OCI-LY7 (cell line): ENCODE measurements around the gene MGAT2. TPM values are rescaled to one million over a fixed set of nuclear protein-coding genes. Genes with fewer than 3 reads are reported as not detected.
"Not testable (repeated sequence)": the region's sequence is repeated elsewhere in the genome, so short reads cannot be mapped to it uniquely, and the experiment has no call there.

Experiments
- BruUV-seq: library from RNA; stranded (reverse); fragments of 400-500 nt; replicated peaks from 2 replicates; lab custom pipeline; 2021; lab: Mats Ljungman, UMichigan
- CTCF ChIA-PET: fragments of 300-600 bp; sonication (Branson Sonifier 250); formaldehyde crosslinking; loops from one replicate; lab custom pipeline; 2022; ENCODE audit warnings: antibody characterized with exemption; ENCODE audit not compliant: unreplicated experiment; lab: Charles Lee
- POLR2A ChIA-PET: fragments of 300-600 bp; sonication (Branson Sonifier 250); formaldehyde crosslinking; loops from one replicate; lab custom pipeline; 2022; ENCODE audit warnings: antibody characterized with exemption; lab: Charles Lee
- DNase-seq: peaks from one replicate; pipeline ENCODE4 v3.0.0-alpha.2; 2015; ENCODE audit warnings: low spot score
- H2AFZ ChIP-seq: fragments of 200-600 bp; sonication (generic), shearing (Covaris generic); 2 replicates; pipeline ENCODE4 v1.6.1; 2014; ENCODE audit warnings: mild to moderate bottlenecking, antibody characterized with exemption, low read length, moderate library complexity
- H3K27ac ChIP-seq: fragments of 200-600 bp; sonication (generic); 2 replicates; pipeline ENCODE4 v1.5.1; 2014; ENCODE audit warnings: mixed run types, low read depth, mild to moderate bottlenecking, moderate library complexity, low read length, inconsistent platforms; ENCODE audit not compliant: poor library complexity, severe bottlenecking
- H3K36me3 ChIP-seq: fragments of 200-600 bp; sonication (generic); 2 replicates; pipeline ENCODE4 v1.6.1; 2014; ENCODE audit warnings: mild to moderate bottlenecking, antibody characterized with exemption, low read length, moderate library complexity, mixed read lengths; ENCODE audit not compliant: insufficient read depth
- H3K4me1 ChIP-seq: fragments of 200-600 bp; sonication (generic); 2 replicates; pipeline ENCODE4 v1.5.1; 2014; ENCODE audit warnings: mild to moderate bottlenecking, low read length; ENCODE audit not compliant: insufficient read depth, poor library complexity, severe bottlenecking
- H3K4me2 ChIP-seq: fragments of 200-600 bp; sonication (generic); 2 replicates; pipeline ENCODE4 v1.6.1; 2014; ENCODE audit warnings: mild to moderate bottlenecking, low read length
- H3K4me3 ChIP-seq: fragments of 200-600 bp; sonication (generic); 2 replicates; pipeline ENCODE4 v1.5.1; 2014; ENCODE audit warnings: mild to moderate bottlenecking, low read depth, low read length; ENCODE audit not compliant: poor library complexity, severe bottlenecking
- H3K79me2 ChIP-seq: fragments of 200-600 bp; sonication (generic); 2 replicates; pipeline ENCODE4 v1.6.1; 2016; ENCODE audit warnings: low read depth, mild to moderate bottlenecking, low read length, moderate library complexity, mixed read lengths; ENCODE audit not compliant: insufficient read depth
- H3K9me2 ChIP-seq: fragments of 200-600 bp; sonication (generic); 2 replicates; pipeline ENCODE4 v1.6.1; 2016; ENCODE audit warnings: mild to moderate bottlenecking, low read length, mixed read lengths; ENCODE audit not compliant: insufficient read depth
- H3K9me3 ChIP-seq: fragments of 200-600 bp; sonication (generic); 2 replicates; pipeline ENCODE4 v1.6.1; 2014; ENCODE audit warnings: mild to moderate bottlenecking, mixed run types, low read length, mixed read lengths
- H4K20me1 ChIP-seq: fragments of 200-600 bp; sonication (generic); 2 replicates; pipeline ENCODE4 v1.6.1; 2014; ENCODE audit warnings: mild to moderate bottlenecking, antibody characterized with exemption, low read length, moderate library complexity, mixed read lengths; ENCODE audit not compliant: insufficient read depth
- EZH2phosphoT487 ChIP-seq: fragments of 200-600 bp; sonication (generic); IDR thresholded peaks from 2 replicates; pipeline ENCODE4 v1.6.1; 2018; ENCODE audit warnings: low read depth, borderline replicate concordance, mild to moderate bottlenecking, mixed run types, antibody characterized with exemption, low read length, moderate library complexity, mixed read lengths
- intact Hi-C: fragments of 100-400 bp; cut with micrococcal nuclease; formaldehyde crosslinking; loops from one replicate; pipeline ENCODE4 v1.10.0; 2022; ENCODE audit not compliant: unreplicated experiment
- total RNA-seq, 2 experiments: library from RNA; depleted of rRNA in 1 of 2; stranded (reverse); fragments of >200 nt in 1 of 2; shearing (Covaris generic) in 1 of 2; gene quantifications; 2 replicates each; pipeline ENCODE4 v1.2.3, GENCODE V29; 2014 to 2022
- TF ChIP-seq, protein P1 (sequence below): fragments of 200-600 bp; sonication (generic); conservative IDR thresholded peaks from 2 replicates; pipeline ENCODE4 v1.5.1; 2014; ENCODE audit warnings: mild to moderate bottlenecking, antibody characterized with exemption, low read length, moderate library complexity, mixed read lengths

The MGAT2 gene
- total RNA-seq, 2 experiments from 2014 or later = 71.7 to 83.5 TPM

DNA sequence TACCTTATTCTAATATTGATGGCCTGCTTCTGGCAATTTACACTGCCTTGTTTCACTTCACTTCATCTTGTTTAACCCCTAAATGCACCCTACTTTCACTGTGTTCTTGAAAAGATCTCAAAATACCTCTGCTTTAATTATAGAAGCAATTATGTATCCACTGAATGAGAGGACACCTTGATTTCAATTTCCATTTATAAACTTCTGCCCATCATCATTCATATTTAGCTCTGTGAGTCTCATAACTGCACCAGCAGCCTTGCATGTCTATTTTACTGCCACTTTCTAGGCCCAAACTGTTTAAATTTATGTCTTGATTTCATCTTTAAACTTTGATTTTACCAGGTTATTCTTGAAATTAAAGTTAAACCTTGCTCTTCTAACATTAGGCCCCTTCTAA lies 21.6 kb downstream of the MGAT2 start:
- no peak for DNase-seq
- TF ChIP-seq EZH2phosphoT487 = no peak
- TF ChIP-seq, protein P1, sequence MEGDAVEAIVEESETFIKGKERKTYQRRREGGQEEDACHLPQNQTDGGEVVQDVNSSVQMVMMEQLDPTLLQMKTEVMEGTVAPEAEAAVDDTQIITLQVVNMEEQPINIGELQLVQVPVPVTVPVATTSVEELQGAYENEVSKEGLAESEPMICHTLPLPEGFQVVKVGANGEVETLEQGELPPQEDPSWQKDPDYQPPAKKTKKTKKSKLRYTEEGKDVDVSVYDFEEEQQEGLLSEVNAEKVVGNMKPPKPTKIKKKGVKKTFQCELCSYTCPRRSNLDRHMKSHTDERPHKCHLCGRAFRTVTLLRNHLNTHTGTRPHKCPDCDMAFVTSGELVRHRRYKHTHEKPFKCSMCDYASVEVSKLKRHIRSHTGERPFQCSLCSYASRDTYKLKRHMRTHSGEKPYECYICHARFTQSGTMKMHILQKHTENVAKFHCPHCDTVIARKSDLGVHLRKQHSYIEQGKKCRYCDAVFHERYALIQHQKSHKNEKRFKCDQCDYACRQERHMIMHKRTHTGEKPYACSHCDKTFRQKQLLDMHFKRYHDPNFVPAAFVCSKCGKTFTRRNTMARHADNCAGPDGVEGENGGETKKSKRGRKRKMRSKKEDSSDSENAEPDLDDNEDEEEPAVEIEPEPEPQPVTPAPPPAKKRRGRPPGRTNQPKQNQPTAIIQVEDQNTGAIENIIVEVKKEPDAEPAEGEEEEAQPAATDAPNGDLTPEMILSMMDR = no peak
- no peaks in the 10 kb centered on the region for H3K9me3 ChIP-seq
- H3K4me1 ChIP-seq = peaks cover 14% of the 10 kb centered on the region
- peak overlapping the region; percentile 17; the same call in 1 of the 2 replicates for H3K4me2 ChIP-seq
- intact Hi-C loops = no loop called here
- H3K79me2 ChIP-seq = peaks cover 42% of the 10 kb centered on the region; the same call in 1 of the 2 replicates
- H4K20me1 ChIP-seq = no peaks in the 10 kb centered on the region
- no peak overlapping the region for H2AFZ ChIP-seq
- H3K4me3 ChIP-seq = no peak overlapping the region
- ChIA-PET POLR2A (interaction anchor here (0.7 to 1.4 kb wide), 3 partner anchors 21 to 172 kb away, joined by 3 read pairs; no protein-coding TSS in a partner anchor), CTCF (no interaction called here)
- H3K9me2 ChIP-seq = no peaks in the 10 kb centered on the region
- H3K36me3 ChIP-seq = peaks cover 76% of the 10 kb centered on the region
- BruUV-seq = no TSS peak
- H3K27ac ChIP-seq = peak overlapping the region; percentile 9

DNA sequence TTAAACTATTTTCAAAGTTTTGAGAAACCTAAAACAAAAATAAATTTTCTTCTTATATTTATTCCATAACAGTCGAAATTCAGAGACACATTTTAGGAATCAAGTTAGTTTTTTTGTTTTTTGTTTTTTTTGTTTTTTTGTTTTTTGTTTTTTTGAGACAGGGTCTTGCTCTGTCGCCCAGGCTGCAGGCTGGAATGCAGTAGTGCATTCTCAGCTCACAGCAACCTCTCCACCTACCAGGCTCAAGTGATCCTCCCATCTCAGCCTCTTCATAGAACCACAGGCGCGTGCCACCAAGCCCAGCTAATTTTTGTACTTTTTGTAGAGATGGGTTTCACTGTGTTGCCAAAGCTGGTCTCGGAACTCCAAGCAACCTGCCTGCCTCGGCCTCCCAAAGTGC lies 32.9 kb downstream of the MGAT2 start:
- H3K9me2 ChIP-seq = no peaks in the 10 kb centered on the region
- ChIA-PET CTCF (no interaction called here), POLR2A (no interaction called here)
- H3K27ac ChIP-seq = no peak overlapping the region
- intact Hi-C loops = no loop called here
- TF ChIP-seq EZH2phosphoT487 = no peak
- TF ChIP-seq, protein P1 = no peak
- no peaks in the 10 kb centered on the region for H4K20me1 ChIP-seq
- H3K9me3 ChIP-seq = no peaks in the 10 kb centered on the region
- BruUV-seq = no TSS peak
- peaks cover 7% of the 10 kb centered on the region; the same call in 1 of the 2 replicates for H3K79me2 ChIP-seq
- no peak for DNase-seq
- no peak overlapping the region for H3K4me3 ChIP-seq
- no peak overlapping the region for H3K4me2 ChIP-seq
- no peaks in the 10 kb centered on the region for H3K4me1 ChIP-seq
- no peak overlapping the region for H2AFZ ChIP-seq
- H3K36me3 ChIP-seq = peaks cover 46% of the 10 kb centered on the region

DNA sequence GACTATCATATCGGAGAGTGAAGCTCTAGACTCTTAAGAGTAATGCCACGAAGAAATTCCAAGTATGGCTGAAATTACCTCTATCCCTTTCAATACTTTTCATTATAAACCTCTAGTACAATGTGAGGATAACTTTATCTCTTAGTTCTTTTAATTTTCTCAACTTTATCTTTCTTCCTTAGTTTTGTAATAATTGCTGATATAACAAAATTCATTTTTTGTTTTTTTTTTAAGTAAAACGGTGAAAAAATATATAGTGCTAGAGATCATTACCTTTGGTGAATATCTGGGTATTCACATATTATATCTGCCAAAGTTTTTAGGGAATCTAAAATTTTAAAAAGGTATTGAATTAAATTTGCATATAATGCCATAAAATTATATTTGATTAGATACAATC lies 33.9 kb downstream of the MGAT2 start:
- no peak for DNase-seq
- Histone ChIP-seq H4K20me1 (no peaks in the 10 kb centered on the region), H3K4me3 (no peak overlapping the region), H2AFZ (no peak overlapping the region), H3K9me3 (no peaks in the 10 kb centered on the region), H3K27ac (no peak overlapping the region), H3K36me3 (peaks cover 39% of the 10 kb centered on the region), H3K4me1 (no peaks in the 10 kb centered on the region), H3K79me2 (peaks cover 7% of the 10 kb centered on the region; the same call in 1 of the 2 replicates), H3K9me2 (no peaks in the 10 kb centered on the region), H3K4me2 (no peak overlapping the region)
- TF ChIP-seq EZH2phosphoT487 = no peak
- TF ChIP-seq, protein P1 = no peak
- intact Hi-C loops = no loop called here
- ChIA-PET POLR2A (interaction anchor here (0.6 to 0.7 kb wide), 3 partner anchors 27 to 885 kb away, joined by 3 read pairs; no protein-coding TSS in a partner anchor), CTCF (no interaction called here)
- no TSS peak for BruUV-seq

DNA sequence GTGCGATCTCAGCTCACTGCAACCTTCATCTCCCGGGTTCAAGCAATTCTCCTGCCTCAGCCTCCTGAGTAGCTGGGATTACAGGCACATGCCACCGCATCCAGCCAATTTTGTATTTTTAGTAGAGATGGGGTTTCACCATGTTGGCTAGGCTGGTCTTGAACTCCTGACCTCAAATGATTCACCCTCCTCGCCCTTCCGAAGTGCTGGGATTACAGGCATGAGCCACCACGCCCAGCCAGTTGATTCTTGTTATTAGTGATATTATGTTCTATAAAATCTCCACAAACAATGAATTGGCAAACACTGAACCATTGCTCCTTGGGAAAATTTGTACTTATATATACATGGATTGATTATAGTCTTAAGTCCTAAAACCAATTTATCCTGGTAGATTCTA lies 36.9 kb downstream of the MGAT2 start:
- H3K4me2 ChIP-seq, H3K9me2 ChIP-seq, BruUV-seq, intact Hi-C loops, H2AFZ ChIP-seq, H3K4me1 ChIP-seq, H3K27ac ChIP-seq, DNase-seq, H3K79me2 ChIP-seq, H3K4me3 ChIP-seq, H4K20me1 ChIP-seq, H3K9me3 ChIP-seq, CTCF ChIA-PET: not testable (repeated sequence)
- H3K36me3 ChIP-seq = peaks cover 36% of the 10 kb centered on the region
- POLR2A ChIA-PET = interaction anchor here (0.6 to 1.2 kb wide), 2 partner anchors 10 to 123 kb away, joined by 6 to 7 read pairs; no protein-coding TSS in a partner anchor
